22Rv1 (cell line): ENCODE data around the gene SLC6A9.

Experiments
- H3K27ac ChIP-seq: fragments of 450-650 bp; 2 replicates; pipeline ENCODE4 v1.5.1; 2017
- ZFX ChIP-seq: fragments of 450-650 bp; IDR thresholded peaks from 2 replicates; pipeline ENCODE4 v1.6.1; 2017; ENCODE audit warnings: antibody characterized with exemption, borderline replicate concordance
- TF ChIP-seq, protein P1 (sequence below): fragments of 450-650 bp; IDR thresholded peaks from 2 replicates; pipeline ENCODE4 v1.5.1; 2017; ENCODE audit warnings: mild to moderate bottlenecking

SLC6A9 gene

DNA sequence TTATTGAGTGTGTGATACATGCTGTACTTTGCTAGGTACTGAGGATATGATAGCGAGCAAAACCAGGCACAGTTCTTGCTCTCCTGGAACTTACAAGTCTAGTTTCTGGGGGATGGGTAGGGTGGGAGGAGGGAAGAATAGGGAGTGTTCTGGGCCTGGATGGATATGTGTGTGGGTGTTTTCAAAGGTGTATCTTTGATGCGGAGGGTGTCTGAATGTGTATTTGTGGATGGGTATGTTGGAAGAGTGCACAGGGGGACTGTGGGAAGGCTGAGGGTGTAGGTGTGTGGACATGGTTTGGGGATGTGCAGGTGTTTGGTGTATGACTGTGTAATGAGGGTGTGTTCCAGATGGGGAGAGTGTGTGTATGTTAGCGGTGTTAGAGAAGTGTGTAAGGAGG is 65.9 kb downstream of the SLC6A9 start:
- TF ChIP-seq, protein P1, sequence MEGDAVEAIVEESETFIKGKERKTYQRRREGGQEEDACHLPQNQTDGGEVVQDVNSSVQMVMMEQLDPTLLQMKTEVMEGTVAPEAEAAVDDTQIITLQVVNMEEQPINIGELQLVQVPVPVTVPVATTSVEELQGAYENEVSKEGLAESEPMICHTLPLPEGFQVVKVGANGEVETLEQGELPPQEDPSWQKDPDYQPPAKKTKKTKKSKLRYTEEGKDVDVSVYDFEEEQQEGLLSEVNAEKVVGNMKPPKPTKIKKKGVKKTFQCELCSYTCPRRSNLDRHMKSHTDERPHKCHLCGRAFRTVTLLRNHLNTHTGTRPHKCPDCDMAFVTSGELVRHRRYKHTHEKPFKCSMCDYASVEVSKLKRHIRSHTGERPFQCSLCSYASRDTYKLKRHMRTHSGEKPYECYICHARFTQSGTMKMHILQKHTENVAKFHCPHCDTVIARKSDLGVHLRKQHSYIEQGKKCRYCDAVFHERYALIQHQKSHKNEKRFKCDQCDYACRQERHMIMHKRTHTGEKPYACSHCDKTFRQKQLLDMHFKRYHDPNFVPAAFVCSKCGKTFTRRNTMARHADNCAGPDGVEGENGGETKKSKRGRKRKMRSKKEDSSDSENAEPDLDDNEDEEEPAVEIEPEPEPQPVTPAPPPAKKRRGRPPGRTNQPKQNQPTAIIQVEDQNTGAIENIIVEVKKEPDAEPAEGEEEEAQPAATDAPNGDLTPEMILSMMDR = no peak
- TF ChIP-seq ZFX = no peak
- no peak overlapping the region for H3K27ac ChIP-seq

DNA sequence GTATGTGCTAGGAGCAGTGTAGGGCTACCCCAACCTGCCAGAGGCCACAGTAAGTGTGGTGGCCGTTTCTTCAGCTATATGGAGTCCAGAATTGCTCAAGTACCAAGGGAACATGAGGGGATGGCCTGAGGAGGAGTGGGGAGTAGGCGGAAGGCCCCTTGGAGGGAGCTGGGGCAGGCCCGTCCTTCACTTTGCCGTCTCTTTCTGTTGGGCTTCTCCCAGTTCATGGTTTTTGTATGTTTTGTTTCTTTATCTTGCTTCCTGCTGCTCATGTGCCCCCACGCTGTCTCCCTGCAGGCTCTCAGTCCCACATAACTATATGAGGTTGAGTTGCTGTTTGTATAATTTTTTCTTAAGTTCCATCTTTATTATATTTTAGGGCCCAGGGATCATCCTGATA is 67.4 kb downstream of the SLC6A9 start:
- TF ChIP-seq, protein P1 = no peak
- no peak for TF ChIP-seq ZFX
- no peak overlapping the region for H3K27ac ChIP-seq

DNA sequence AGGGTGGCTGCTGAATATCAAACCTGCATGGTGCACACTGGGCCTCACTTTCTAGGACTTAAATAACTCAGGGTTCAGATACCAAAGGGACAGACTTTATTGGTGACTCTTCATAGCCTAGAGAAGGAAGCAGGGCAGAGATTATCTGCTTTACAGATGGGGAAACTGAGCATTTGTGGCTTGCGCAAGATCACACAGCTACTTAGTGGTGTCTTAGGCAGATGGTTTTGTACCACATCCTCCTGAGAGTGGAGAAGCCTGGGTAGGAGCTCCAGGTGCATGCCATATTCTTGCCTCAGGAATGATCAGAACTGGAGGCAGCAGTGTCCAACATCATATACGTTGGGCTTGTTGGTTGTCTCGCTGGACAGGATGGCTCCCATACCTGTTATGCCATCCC is 68.3 kb downstream of the SLC6A9 start:
- no peak overlapping the region for H3K27ac ChIP-seq
- no peak for TF ChIP-seq ZFX
- TF ChIP-seq, protein P1 = no peak

DNA sequence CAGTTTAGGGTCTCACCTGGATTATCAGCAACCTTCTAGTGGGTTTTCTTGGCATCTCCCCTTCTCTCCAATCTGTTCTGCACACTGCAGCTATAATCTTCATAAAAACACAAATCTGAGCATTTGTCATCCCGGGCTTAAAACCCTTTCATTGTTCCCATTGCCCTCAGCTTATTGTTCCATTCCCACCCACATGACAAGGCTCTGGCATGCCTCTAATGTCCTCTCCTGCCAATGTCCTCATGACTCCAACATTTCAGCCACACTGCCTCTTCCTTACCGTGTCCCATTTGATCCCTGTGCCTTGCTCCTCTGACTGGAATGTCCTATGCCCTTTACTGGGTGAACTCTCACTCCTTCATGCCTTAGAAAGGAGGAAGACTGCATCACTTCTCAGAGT is 68.9 kb downstream of the SLC6A9 start:
- no peak overlapping the region for H3K27ac ChIP-seq
- TF ChIP-seq ZFX = no peak
- TF ChIP-seq, protein P1 = no peak

DNA sequence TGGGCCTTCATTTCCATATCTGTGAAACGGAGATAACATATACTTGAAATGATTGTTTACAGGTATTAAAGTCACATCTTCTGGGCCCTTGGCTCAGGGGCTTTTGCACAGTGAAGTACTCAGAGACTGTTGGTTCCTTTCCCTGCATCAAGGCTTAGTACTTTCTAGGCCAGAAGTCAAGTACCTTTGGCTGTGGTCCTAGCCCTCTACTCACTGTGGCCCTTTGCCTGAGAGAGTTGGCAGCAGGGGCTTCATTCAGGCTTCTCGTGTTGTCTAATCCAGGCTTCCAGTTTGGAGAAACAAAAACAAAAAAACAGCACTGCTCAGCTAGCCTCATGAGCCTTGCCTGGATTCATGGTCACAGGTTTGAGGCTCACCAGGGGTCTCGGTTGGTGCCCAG is 69.6 kb downstream of the SLC6A9 start:
- no peak overlapping the region for H3K27ac ChIP-seq
- TF ChIP-seq ZFX = no peak
- TF ChIP-seq, protein P1 = no peak

DNA sequence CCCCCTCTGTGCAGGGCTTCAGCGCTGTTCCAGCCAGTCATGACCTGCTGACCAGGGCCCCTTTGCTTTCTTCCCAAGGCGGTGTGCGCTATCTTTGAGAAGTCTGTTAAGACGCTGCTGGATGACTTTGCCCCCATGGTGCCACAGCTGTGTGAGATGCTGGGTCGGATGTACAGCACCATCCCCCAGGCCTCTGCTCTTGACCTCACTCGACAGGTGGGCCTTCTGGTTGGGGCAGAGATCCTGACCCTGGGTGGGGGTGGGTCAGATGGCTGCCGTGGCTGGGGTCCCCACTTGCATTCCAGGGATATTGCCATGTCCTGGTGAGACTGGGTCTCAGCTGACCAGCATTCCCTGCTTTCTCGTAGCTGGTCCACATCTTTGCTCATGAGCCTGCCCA is 70.5 kb downstream of the SLC6A9 start:
- TF ChIP-seq, protein P1 = no peak
- no peak for TF ChIP-seq ZFX
- H3K27ac ChIP-seq = no peak overlapping the region

DNA sequence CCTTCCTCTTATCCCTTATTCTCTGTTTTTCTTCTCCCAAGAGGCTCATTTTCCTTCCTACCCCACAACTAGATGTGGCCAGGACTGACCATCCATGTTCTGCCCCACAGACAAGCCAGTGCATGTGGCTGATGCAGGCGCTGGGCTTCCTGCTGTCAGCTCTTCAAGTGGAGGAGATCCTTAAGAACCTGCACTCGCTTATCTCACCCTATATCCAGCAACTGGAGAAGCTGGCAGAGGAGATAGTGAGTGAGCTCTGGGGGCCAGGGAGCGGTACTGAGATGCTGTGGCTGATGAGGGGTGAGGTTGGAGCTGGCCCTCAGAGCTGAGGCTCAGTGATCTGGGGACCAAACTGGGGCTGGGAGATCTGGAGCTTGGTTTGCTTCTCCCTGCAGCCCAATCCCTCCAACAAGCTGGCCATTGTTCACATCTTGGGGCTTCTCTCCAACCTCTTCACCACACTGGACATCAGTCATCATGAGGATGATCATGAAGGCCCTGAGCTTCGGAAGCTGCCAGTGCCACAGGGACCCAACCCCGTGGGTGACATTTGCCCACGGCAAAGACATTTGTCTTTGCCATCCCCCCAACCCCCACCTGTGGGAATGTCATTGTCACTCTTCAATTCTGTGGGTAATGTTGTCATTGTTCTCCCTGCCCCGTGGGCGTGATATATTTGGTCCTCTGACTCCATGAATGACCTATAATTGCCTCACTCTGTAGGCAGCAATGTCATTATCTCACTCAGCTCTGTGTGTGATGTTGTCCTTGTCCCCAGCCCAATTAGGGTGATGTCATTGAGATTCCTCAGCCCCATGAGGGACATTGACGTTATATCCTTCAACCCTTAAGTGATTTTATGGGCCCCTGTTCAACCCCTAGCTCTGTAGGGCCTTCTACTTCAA is 72.7 kb downstream of the SLC6A9 start:
- no peak for TF ChIP-seq ZFX
- TF ChIP-seq, protein P1 = no peak
- H3K27ac ChIP-seq = no peak overlapping the region
